GM10847 (cell line): ENCODE data around the gene BTBD16.

Experiments used
- POLR2A ChIP-seq: IDR thresholded peaks from 2 replicates; pipeline ENCODE4 v1.6.1; 2011; ENCODE audit not compliant: insufficient read length; ENCODE audit errors: extremely low read depth

The BTBD16 gene

GRCh38 chr10:122347170-122347841 is 76.2 kb downstream of the BTBD16 start:
- no peak for TF ChIP-seq POLR2A

- TF ChIP-seq POLR2A: no peak
Measured at GRCh38 chr10:122348512-122348911, 77.4 kb downstream of the BTBD16 start.

GRCh38 chr10:122348935-122349361 is 77.9 kb downstream of the BTBD16 start:
- no peak for TF ChIP-seq POLR2A

- TF ChIP-seq POLR2A: no peak
Measured at GRCh38 chr10:122349758-122350369, 78.8 kb downstream of the BTBD16 start.

GRCh38 chr10:122350893-122351292 is 79.8 kb downstream of the BTBD16 start:
- no peak for TF ChIP-seq POLR2A

GRCh38 chr10:122352817-122353525 is 81.9 kb downstream of the BTBD16 start:
- no peak for TF ChIP-seq POLR2A

- no peak for TF ChIP-seq POLR2A
Measured at GRCh38 chr10:122354383-122354782, 83.3 kb downstream of the BTBD16 start.

GRCh38 chr10:122357685-122358084 is 86.6 kb downstream of the BTBD16 start:
- TF ChIP-seq POLR2A: no peak

GRCh38 chr10:122359621-122360020 is 88.5 kb downstream of the BTBD16 start:
- no peak for TF ChIP-seq POLR2A

GRCh38 chr10:122361046-122361445 is 90.0 kb downstream of the BTBD16 start:
- TF ChIP-seq POLR2A: no peak

GRCh38 chr10:122362031-122362592 is 91.0 kb downstream of the BTBD16 start:
- TF ChIP-seq POLR2A: no peak

- TF ChIP-seq POLR2A: no peak
Measured at GRCh38 chr10:122362621-122363020, 91.5 kb downstream of the BTBD16 start.

GRCh38 chr10:122363311-122363710 is 92.2 kb downstream of the BTBD16 start:
- TF ChIP-seq POLR2A: no peak

GRCh38 chr10:122363722-122364463 is 92.8 kb downstream of the BTBD16 start:
- no peak for TF ChIP-seq POLR2A
